Hepatocyte (in vitro differentiated cells): ENCODE data around the gene DEFB123. TPM values are rescaled to one million over a fixed set of nuclear protein-coding genes. Genes with fewer than 3 reads are reported as not detected.

Source experiments
- DNase-seq: peaks from one replicate; pipeline ENCODE4 v3.0.0-alpha.2; 2016; ENCODE audit warnings: low spot score
- H2AFZ ChIP-seq: fragments of 200-600 bp; sonication (generic); 2 replicates; pipeline ENCODE4 v1.6.0; 2016; ENCODE audit warnings: antibody characterized with exemption, mild to moderate bottlenecking
- H3K27ac ChIP-seq: fragments of 200-600 bp; sonication (generic); 2 replicates; pipeline ENCODE4 v1.5.1; 2016; ENCODE audit warnings: mild to moderate bottlenecking
- H3K27me3 ChIP-seq: fragments of 200-600 bp; sonication (generic); 2 replicates; pipeline ENCODE4 v1.6.1; 2016
- H3K36me3 ChIP-seq: fragments of 200-600 bp; sonication (generic); replicated peaks from 2 replicates; pipeline ENCODE4 v1.5.1; 2016; ENCODE audit warnings: low read depth; ENCODE audit not compliant: insufficient read depth
- H3K4me1 ChIP-seq: fragments of 200-600 bp; sonication (generic); 2 replicates; pipeline ENCODE4 v1.5.1; 2016; ENCODE audit warnings: mild to moderate bottlenecking, moderate library complexity; ENCODE audit not compliant: insufficient read depth
- H3K4me2 ChIP-seq: fragments of 200-600 bp; sonication (generic); 2 replicates; pipeline ENCODE4 v1.6.0; 2016
- H3K4me3 ChIP-seq: fragments of 200-600 bp; sonication (generic); 2 replicates; pipeline ENCODE4 v1.5.1; 2016; ENCODE audit warnings: mild to moderate bottlenecking
- H3K79me2 ChIP-seq: fragments of 200-600 bp; sonication (generic); 2 replicates; pipeline ENCODE4 v1.6.0; 2017; ENCODE audit warnings: mild to moderate bottlenecking
- H3K9me2 ChIP-seq: fragments of 200-600 bp; sonication (generic); replicated peaks from 2 replicates; pipeline ENCODE4 v1.6.0; 2017; ENCODE audit warnings: mild to moderate bottlenecking; ENCODE audit not compliant: insufficient read depth
- H3K9me3 ChIP-seq: fragments of 200-600 bp; sonication (generic); 2 replicates; pipeline ENCODE4 v1.5.1; 2016; ENCODE audit warnings: low read depth, mild to moderate bottlenecking
- H4K20me1 ChIP-seq: fragments of 200-600 bp; sonication (generic); 2 replicates; pipeline ENCODE4 v1.6.0; 2016; ENCODE audit warnings: mild to moderate bottlenecking; ENCODE audit not compliant: insufficient read depth, poor library complexity, severe bottlenecking
- EZH2 ChIP-seq: fragments of 200-600 bp; sonication (generic); IDR thresholded peaks from 2 replicates; pipeline ENCODE4 v1.6.1; 2016; ENCODE audit warnings: antibody characterized with exemption, mild to moderate bottlenecking, borderline replicate concordance
- EZH2phosphoT487 ChIP-seq: fragments of 200-600 bp; sonication (generic); IDR thresholded peaks from one replicate; pipeline ENCODE4 v1.6.1; 2018; ENCODE audit warnings: antibody characterized with exemption, mild to moderate bottlenecking, low read depth, moderate library complexity; ENCODE audit not compliant: unreplicated experiment, severe bottlenecking
- WGBS: methylation state at CpG from one replicate; pipeline ENCODE4 v1.1.6; 2016; ENCODE audit warnings: low lambda C conversion rate; ENCODE audit errors: missing lambda C conversion rate; 5-methylcytosine and 5-hydroxymethylcytosine counted together
- polyA plus RNA-seq: library from polyadenylated mRNA; unstranded; fragments of >200 nt; fragmentation: Nextera tagmentation; extraction: Ambion mirVana; gene quantifications from 2 replicates; pipeline ENCODE4 v1.2.1, GENCODE V29; 2016
- total RNA-seq: library from RNA; depleted of rRNA; stranded (reverse); fragments of >200 nt; gene quantifications from 2 replicates; pipeline ENCODE4 v1.2.3, GENCODE V29; 2014
- TF ChIP-seq, protein P1 (sequence below): fragments of 200-600 bp; sonication (generic); IDR thresholded peaks from 2 replicates; pipeline ENCODE4 v1.5.1; 2016; ENCODE audit warnings: antibody characterized with exemption, mild to moderate bottlenecking; ENCODE audit not compliant: poor library complexity

DEFB123 gene
- total and polyA plus RNA-seq, 2 experiments from 2014 or later, result not detected

DNA sequence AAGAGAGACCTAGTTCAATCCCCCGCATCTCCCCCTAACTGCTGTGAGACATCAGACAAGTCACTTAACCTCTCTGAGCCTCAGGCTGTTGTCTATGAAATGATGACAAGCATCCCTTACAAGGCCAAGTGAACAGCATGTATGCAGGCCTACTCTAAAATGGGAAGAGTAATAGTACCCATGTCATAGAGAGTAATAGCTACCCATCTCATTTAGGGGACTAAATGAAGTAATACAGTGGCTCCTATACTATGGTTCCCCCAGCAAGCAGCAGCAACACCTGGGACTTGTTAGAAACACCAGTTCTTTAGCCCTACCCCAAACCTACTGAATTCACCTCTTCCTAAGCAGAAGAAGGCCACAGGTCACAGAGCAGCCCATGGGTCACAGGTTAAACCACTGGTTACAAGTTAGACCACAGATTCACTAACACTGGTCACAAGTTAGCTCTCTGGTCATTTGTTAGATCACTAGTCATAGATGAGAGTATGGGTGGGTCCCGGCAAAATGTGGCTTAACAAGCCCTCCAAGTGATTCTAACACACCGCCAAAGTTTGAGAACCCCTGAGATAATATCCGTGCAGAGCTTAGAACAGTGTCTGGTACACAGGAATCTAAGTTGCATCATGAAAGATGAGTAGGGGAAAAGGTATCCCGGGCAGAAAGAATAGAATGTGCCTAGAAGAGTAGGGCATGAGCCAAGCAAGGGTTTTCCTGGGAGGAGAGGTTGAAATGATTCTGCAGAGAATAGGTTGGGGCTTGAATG lies 33.1 kb downstream of the DEFB123 start:
- TF ChIP-seq EZH2 (no peak), EZH2phosphoT487 (no peak)
- TF ChIP-seq, protein P1, sequence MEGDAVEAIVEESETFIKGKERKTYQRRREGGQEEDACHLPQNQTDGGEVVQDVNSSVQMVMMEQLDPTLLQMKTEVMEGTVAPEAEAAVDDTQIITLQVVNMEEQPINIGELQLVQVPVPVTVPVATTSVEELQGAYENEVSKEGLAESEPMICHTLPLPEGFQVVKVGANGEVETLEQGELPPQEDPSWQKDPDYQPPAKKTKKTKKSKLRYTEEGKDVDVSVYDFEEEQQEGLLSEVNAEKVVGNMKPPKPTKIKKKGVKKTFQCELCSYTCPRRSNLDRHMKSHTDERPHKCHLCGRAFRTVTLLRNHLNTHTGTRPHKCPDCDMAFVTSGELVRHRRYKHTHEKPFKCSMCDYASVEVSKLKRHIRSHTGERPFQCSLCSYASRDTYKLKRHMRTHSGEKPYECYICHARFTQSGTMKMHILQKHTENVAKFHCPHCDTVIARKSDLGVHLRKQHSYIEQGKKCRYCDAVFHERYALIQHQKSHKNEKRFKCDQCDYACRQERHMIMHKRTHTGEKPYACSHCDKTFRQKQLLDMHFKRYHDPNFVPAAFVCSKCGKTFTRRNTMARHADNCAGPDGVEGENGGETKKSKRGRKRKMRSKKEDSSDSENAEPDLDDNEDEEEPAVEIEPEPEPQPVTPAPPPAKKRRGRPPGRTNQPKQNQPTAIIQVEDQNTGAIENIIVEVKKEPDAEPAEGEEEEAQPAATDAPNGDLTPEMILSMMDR, result no peak
- H3K9me2 ChIP-seq, result no peaks in the 10 kb centered on the region
- DNase-seq, result no peak
- WGBS, result 77% methylated on average over 5 of the region's 5 CpGs
- H3K4me3 ChIP-seq, result no peak overlapping the region
- no peaks in the 10 kb centered on the region for H4K20me1 ChIP-seq
- no peaks in the 10 kb centered on the region for H3K79me2 ChIP-seq
- peaks cover 14% of the 10 kb centered on the region for H3K27me3 ChIP-seq
- H3K4me2 ChIP-seq, result no peak overlapping the region
- H3K27ac ChIP-seq, result no peak overlapping the region
- H3K36me3 ChIP-seq, result no peaks in the 10 kb centered on the region
- no peaks in the 10 kb centered on the region for H3K9me3 ChIP-seq
- no peak overlapping the region for H2AFZ ChIP-seq
- H3K4me1 ChIP-seq, result no peaks in the 10 kb centered on the region

GRCh38 chr20:31474097-31474436 lies 33.6 kb downstream of the DEFB123 start:
- no peaks in the 10 kb centered on the region for H3K4me1 ChIP-seq
- no peak for DNase-seq
- no peaks in the 10 kb centered on the region for H3K9me3 ChIP-seq
- no peaks in the 10 kb centered on the region for H4K20me1 ChIP-seq
- no peak overlapping the region for H2AFZ ChIP-seq
- WGBS, result 32% methylated on average over 2 of the region's 2 CpGs
- TF ChIP-seq, protein P1, result no peak
- no peak for TF ChIP-seq EZH2
- TF ChIP-seq EZH2phosphoT487, result no peak
- no peaks in the 10 kb centered on the region for H3K79me2 ChIP-seq
- no peak overlapping the region for H3K4me3 ChIP-seq
- H3K27ac ChIP-seq, result no peak overlapping the region
- no peak overlapping the region for H3K4me2 ChIP-seq
- H3K36me3 ChIP-seq, result no peaks in the 10 kb centered on the region
- no peaks in the 10 kb centered on the region for H3K9me2 ChIP-seq
- peaks cover 14% of the 10 kb centered on the region for H3K27me3 ChIP-seq

- DNase-seq, result no peak
Observed at GRCh38 chr20:31474758-31475427, 34.5 kb downstream of the DEFB123 start, which contains the start of the genes DEFB124 and REM1. TSS of gene DEFB124 (minus strand) at chr20:31475127. CDS start at chr20:31473013, 2,114 bp downstream. TSS of gene REM1 (plus strand) at chr20:31475288. CDS start at chr20:31476446, 1,158 bp downstream.

More at GRCh38 chr20:31474758-31475427, 34.5 kb downstream of the DEFB123 start, which contains the start of the genes DEFB124 and REM1:
- Histone ChIP-seq H3K79me2 (no peaks in the 10 kb centered on the region), H3K27ac (no peak within 1 kb of the TSS), H3K9me3 (no peaks in the 10 kb centered on the region), H3K4me1 (no peaks in the 10 kb centered on the region), H2AFZ (no peak within 1 kb of the TSS), H3K4me2 (peak within 1 kb of the TSS; percentile 65), H3K9me2 (no peaks in the 10 kb centered on the region), H4K20me1 (no peaks in the 10 kb centered on the region), H3K27me3 (peaks cover 14% of the 10 kb centered on the region), H3K4me3 (no peak within 1 kb of the TSS), H3K36me3 (no peaks in the 10 kb centered on the region)
- WGBS, result 70% methylated on average over 27 of the region's 33 CpGs
- TF ChIP-seq EZH2, result no peak
- no peak for TF ChIP-seq EZH2phosphoT487
- TF ChIP-seq, protein P1, result no peak
